HK-2 (cell line): ENCODE data around the gene CAMK2N1.

Source experiments
- DNase-seq: peaks from one replicate; pipeline ENCODE4 v3.0.0-alpha.2; 2018; ENCODE audit not compliant: unreplicated experiment

CAMK2N1 gene

GRCh38 chr1:20478057-20478635 lies 7.9 kb downstream of the CAMK2N1 start:
- DNase-seq, result no peak

GRCh38 chr1:20477348-20478056 lies 8.5 kb downstream of the CAMK2N1 start:
- no peak for DNase-seq

GRCh38 chr1:20476265-20477038 lies 9.6 kb downstream of the CAMK2N1 start:
- DNase-seq, result peak; percentile 34

- no peak for DNase-seq
Measured at GRCh38 chr1:20474996-20475395, 11.0 kb downstream of the CAMK2N1 start.

GRCh38 chr1:20474333-20474975 lies 11.6 kb downstream of the CAMK2N1 start:
- DNase-seq, result no peak

- DNase-seq, result no peak
Measured at GRCh38 chr1:20473894-20474293, 12.1 kb downstream of the CAMK2N1 start.

GRCh38 chr1:20472860-20473711 lies 12.9 kb downstream of the CAMK2N1 start:
- no peak for DNase-seq

- DNase-seq, result no peak
Measured at GRCh38 chr1:20472121-20472520, 13.9 kb downstream of the CAMK2N1 start.

- DNase-seq, result no peak
Measured at GRCh38 chr1:20470194-20470593, 15.8 kb downstream of the CAMK2N1 start.

- no peak for DNase-seq
Measured at GRCh38 chr1:20469406-20470076, 16.5 kb downstream of the CAMK2N1 start.

GRCh38 chr1:20466273-20466672 lies 19.7 kb downstream of the CAMK2N1 start:
- no peak for DNase-seq

- no peak for DNase-seq
Measured at GRCh38 chr1:20465187-20465586, 20.8 kb downstream of the CAMK2N1 start.

- no peak for DNase-seq
Measured at GRCh38 chr1:20463502-20463901, 22.5 kb downstream of the CAMK2N1 start.

GRCh38 chr1:20462397-20462796 lies 23.6 kb downstream of the CAMK2N1 start:
- no peak for DNase-seq

- no peak for DNase-seq
Measured at GRCh38 chr1:20458717-20459116, 27.3 kb downstream of the CAMK2N1 start.

- DNase-seq, result no peak
Measured at GRCh38 chr1:20454004-20454403, 32.0 kb downstream of the CAMK2N1 start.

- DNase-seq, result no peak
Measured at GRCh38 chr1:20449735-20450311, 36.2 kb downstream of the CAMK2N1 start.

- DNase-seq, result no peak
Measured at GRCh38 chr1:20448671-20449071, 37.3 kb downstream of the CAMK2N1 start.

GRCh38 chr1:20447794-20448193 lies 38.2 kb downstream of the CAMK2N1 start:
- DNase-seq, result no peak

- DNase-seq, result no peak
Measured at GRCh38 chr1:20446796-20447195, 39.2 kb downstream of the CAMK2N1 start.

- DNase-seq, result no peak
Measured at GRCh38 chr1:20445956-20446355, 40.1 kb downstream of the CAMK2N1 start.
